ENCODE results near the gene AREL1.
A peak's percentile ranks its signal among the peaks of the same experiment; 100 is the strongest.

The AREL1 gene

DNA sequence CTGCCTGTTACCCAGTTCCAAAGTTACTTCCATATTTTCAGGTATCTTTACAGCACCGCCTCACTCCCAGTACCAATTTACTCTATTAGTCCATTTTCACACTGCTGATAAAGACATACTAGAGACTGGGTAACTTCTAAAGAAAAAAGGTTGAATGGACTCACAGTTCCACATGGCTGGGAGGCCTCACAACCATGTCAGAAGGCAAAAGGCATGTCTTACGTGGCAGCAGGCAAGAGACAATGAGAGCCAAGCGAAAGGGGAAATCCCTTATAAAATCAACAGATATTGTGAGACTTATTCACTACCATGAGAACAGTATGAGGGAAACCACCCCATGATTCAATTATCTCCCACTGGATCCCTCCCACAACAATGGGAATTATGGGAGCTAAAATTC is 9.8 kb downstream of the AREL1 start:
- CTCF ChIA-PET: interaction anchor here (2.1 kb wide), 1 partner anchor 91 kb away, joined by 9 read pairs; the partner anchor contains the start of gene LTBP2
- POLR2A ChIA-PET: no interaction called here
- H3K4me3 ChIP-seq (ENCODE audit: low read depth, low read length): no peak overlapping the region
- TF ChIP-seq, protein P1, sequence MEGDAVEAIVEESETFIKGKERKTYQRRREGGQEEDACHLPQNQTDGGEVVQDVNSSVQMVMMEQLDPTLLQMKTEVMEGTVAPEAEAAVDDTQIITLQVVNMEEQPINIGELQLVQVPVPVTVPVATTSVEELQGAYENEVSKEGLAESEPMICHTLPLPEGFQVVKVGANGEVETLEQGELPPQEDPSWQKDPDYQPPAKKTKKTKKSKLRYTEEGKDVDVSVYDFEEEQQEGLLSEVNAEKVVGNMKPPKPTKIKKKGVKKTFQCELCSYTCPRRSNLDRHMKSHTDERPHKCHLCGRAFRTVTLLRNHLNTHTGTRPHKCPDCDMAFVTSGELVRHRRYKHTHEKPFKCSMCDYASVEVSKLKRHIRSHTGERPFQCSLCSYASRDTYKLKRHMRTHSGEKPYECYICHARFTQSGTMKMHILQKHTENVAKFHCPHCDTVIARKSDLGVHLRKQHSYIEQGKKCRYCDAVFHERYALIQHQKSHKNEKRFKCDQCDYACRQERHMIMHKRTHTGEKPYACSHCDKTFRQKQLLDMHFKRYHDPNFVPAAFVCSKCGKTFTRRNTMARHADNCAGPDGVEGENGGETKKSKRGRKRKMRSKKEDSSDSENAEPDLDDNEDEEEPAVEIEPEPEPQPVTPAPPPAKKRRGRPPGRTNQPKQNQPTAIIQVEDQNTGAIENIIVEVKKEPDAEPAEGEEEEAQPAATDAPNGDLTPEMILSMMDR (IDR thresholded peaks at IDR 0.05; ENCODE audit: insufficient read depth, low read length, missing control alignments): no peak
- DNase-seq (ENCODE audit: low read depth, low spot score): no peak

DNA sequence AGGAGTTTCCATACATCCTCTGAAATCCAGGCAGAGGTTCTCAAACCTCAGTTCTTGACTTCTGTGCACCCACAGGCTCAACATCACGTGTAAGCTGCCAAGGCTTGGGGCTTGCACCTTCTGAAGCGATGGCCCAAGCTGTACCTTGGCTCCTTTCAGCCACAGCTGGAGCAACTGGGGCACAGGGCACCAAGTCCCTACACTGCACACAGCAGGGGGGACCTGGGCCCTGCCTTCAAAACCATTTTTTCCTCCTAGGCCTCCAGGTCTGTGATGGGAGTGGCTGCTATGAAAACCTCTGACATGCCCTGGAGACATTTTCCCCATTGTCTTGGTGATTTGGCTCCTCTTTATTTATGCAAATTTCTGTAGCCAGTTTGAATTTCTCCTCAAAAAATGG is 10.6 kb downstream of the AREL1 start:
- no peak for DNase-seq (ENCODE audit: low read depth, low spot score)
- POLR2A ChIA-PET: no interaction called here
- TF ChIP-seq, protein P1 (IDR thresholded peaks at IDR 0.05; ENCODE audit: insufficient read depth, low read length, missing control alignments): no peak
- CTCF ChIA-PET: no interaction called here
- no peak overlapping the region for H3K4me3 ChIP-seq (ENCODE audit: low read depth, low read length)

DNA sequence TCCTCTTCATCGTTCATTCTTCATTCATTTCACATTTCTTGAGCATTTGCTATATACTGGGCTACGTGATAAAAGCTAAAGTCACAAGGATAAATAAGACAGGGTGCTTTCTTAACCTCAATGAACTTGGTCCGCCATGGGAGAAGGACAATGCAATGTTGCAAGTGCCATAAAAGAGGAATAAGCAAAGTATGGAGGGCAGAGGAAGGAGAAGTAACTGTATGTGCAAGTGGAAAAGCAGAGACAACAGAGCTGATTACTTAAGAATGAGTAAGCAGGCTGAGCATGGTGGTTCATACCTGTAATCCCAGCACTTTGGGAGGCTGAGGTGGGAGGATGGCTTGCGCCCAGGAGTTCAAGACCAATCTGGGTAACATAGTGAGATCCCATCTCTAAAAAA is 14.4 kb downstream of the AREL1 start:
- DNase-seq (ENCODE audit: low read depth, low spot score): no peak
- CTCF ChIA-PET: interaction anchor here (1.0 to 1.4 kb wide), 2 partner anchors 65 to 86 kb away, joined by 3 read pairs; partner anchors contain the start of genes LTBP2 and YLPM1
- H3K4me3 ChIP-seq (ENCODE audit: low read depth, low read length): no peak overlapping the region
- POLR2A ChIA-PET: no interaction called here
- TF ChIP-seq, protein P1 (IDR thresholded peaks at IDR 0.05; ENCODE audit: insufficient read depth, low read length, missing control alignments): no peak

DNA sequence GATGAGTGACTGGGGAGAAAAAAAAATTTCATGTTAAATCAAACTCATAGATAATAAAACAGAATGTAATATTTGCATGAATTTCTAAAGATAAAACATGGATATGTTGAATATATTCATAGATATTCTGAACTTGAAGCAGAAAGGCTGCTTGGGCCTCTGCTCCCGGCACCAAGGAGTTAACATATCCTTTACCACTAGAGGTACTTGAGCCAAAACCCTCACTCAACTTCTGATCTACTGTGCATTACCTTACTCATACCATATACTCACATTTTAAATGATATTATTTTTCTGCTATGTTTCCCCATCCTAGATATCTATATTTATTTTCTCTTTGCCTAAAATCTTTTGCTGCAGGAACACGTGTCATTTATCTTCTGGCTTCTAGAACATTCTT is 14.9 kb downstream of the AREL1 start:
- ChIA-PET POLR2A (interaction anchor here (1.0 kb wide), 1 partner anchor 93 kb away, joined by 3 read pairs; no protein-coding TSS in a partner anchor), CTCF (interaction anchor here (1.0 to 1.9 kb wide), 4 partner anchors 8 to 85 kb away, joined by 3 to 5 read pairs (median 3); partner anchors contain the start of genes LTBP2 and YLPM1)
- no peak for DNase-seq (ENCODE audit: low read depth, low spot score)
- H3K4me3 ChIP-seq (ENCODE audit: low read depth, low read length): no peak overlapping the region
- TF ChIP-seq, protein P1 (IDR thresholded peaks at IDR 0.05; ENCODE audit: insufficient read depth, low read length, missing control alignments): no peak

DNA sequence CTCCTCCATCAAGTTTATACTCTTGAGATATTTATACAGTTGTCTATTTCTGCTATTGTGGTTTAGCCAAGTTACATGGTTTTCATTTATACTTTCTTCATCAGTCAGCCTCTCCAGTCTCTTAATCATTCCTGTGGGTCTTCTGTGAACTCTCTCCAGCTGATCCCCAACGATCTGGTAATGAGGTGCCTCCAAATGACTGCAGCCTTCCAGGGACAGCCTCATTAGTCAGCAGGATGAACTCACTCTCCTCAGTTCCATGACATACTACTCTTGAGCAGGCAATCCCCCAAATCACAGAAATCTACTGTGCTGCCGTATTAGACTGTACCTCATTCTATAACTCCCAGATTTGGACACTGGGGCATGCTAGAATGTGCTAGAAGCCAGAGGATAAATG is 15.3 kb downstream of the AREL1 start:
- peak; percentile 51 for DNase-seq (ENCODE audit: low read depth, low spot score)
- POLR2A ChIA-PET: interaction anchor here (1.0 kb wide), 1 partner anchor 93 kb away, joined by 3 read pairs; no protein-coding TSS in a partner anchor
- TF ChIP-seq, protein P1 (IDR thresholded peaks at IDR 0.05; ENCODE audit: insufficient read depth, low read length, missing control alignments): no peak
- CTCF ChIA-PET: interaction anchor here (0.8 to 1.9 kb wide), 4 partner anchors 9 to 85 kb away, joined by 3 to 5 read pairs (median 3); partner anchors contain the start of gene LTBP2
- H3K4me3 ChIP-seq (ENCODE audit: low read depth, low read length): no peak overlapping the region

DNA sequence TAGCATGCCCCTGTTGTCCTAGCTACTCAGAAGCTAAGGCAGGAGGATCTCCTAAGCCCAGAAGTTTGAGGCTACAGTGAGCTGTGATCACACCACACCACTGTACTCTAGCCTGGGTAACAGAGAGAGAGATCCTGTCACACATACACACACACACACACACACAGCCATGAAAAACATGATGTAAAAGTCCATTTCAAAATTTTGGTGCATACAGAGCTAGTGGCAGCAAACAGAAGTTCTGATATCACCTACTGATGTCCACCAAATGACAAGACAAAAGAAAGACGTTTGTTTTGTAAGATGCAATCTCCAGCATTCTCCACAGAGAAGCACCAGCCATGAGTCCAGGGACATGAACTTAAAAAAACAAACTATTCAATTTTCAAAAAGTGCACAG is 15.9 kb downstream of the AREL1 start:
- no peak overlapping the region for H3K4me3 ChIP-seq (ENCODE audit: low read depth, low read length)
- TF ChIP-seq, protein P1 (IDR thresholded peaks at IDR 0.05; ENCODE audit: insufficient read depth, low read length, missing control alignments): no peak
- DNase-seq (ENCODE audit: low read depth, low spot score): no peak
- POLR2A ChIA-PET: interaction anchor here (1.0 kb wide), 1 partner anchor 92 kb away, joined by 3 read pairs; no protein-coding TSS in a partner anchor
- CTCF ChIA-PET: interaction anchor here (0.8 to 1.9 kb wide), 4 partner anchors 9 to 85 kb away, joined by 3 to 5 read pairs (median 3); partner anchors contain the start of gene LTBP2

All from AG04449 (cell line).